HG02870 (cell line): ENCODE results near the gene SLC25A23.
A peak's percentile ranks its signal among the peaks of the same experiment; 100 is the strongest.

Experiments used
- ATAC-seq: cut with Tn5 transposase; IDR thresholded peaks from one replicate; pipeline ENCODE4 v1.9.1; 2021; ENCODE audit warnings: mild to moderate bottlenecking, moderate library complexity; ENCODE audit not compliant: unreplicated experiment

SLC25A23 gene

DNA sequence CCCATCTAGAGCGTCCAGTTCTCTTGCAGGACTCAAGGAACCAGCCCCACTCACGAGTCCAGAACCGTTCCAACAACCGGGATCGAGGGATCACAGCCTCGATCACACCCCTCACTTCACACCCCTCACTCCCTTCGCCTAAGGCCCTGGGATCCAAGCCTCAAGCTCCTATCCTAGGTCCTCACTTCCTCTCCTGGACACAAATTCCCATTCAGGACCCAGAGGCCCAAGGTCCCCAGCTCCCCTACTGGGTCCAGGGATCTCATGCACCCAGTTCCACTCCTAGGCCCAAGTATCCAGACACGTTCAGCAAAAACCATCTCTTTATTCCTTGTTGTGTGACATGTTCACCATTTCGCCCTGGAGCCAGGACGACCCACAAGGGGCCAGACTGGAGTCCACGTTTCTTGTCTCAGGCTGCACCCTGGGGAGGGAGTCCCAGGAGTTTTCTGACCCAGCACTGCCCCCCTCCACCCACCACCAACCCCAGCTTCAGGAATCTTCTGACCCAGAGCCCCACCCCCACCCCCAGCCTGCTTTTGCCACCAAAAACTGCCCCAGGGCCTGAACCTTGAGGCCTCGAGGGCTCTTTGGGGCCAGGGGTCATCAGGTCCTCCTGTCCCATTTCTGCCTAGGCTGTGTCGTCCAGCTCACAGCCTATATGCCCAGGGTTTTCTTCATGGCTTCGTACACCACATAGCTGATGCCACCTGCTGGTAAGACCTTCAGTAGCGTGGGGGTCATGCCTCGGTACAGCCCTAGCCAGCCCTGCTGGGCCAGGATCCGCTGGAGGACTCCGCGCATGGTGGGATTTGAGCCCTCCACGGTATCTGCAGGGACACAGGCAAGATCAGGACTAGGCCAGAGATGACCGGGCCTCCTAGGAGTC lies 33.6 kb downstream of the SLC25A23 start:
- ATAC-seq, result no peak

DNA sequence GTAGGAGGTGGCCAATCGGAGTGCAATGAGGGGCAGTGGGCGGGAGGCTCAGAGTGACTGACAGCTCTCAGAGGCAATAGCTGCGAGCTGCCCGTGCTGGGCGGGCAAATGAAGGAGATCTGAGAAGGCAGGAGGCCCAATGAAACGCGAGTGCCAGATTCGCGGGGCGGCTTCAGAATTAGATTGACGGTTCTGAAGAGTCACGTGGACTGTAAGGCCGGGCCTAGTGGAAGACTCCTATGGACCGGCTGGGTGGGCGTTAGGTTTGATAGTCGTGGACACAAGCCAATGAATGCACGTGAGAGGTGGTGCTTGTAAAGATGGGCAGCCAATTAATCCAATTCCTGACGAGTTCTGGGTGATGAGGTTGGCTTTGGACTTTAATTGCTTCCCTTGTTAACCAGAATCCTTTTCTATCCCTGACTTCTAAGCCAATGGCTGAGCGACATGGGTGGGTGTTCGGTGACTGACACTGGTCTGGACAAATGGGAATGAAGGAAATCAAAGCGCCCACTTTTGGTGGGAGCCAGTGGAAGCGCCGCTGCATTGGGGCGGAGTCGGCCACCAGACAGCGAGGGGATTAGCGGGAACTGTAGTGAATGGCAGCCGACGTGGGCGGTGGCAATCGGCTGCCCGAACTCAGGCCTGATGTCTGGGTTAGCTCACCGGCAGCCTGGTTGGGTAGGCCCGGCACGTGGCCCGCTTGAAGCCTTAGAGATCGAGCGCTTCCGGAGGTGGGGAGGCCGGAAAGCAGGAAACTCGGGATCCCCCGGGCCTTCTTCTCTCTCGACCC lies 34.5 kb downstream of the SLC25A23 start:
- peak; percentile 85 for ATAC-seq

DNA sequence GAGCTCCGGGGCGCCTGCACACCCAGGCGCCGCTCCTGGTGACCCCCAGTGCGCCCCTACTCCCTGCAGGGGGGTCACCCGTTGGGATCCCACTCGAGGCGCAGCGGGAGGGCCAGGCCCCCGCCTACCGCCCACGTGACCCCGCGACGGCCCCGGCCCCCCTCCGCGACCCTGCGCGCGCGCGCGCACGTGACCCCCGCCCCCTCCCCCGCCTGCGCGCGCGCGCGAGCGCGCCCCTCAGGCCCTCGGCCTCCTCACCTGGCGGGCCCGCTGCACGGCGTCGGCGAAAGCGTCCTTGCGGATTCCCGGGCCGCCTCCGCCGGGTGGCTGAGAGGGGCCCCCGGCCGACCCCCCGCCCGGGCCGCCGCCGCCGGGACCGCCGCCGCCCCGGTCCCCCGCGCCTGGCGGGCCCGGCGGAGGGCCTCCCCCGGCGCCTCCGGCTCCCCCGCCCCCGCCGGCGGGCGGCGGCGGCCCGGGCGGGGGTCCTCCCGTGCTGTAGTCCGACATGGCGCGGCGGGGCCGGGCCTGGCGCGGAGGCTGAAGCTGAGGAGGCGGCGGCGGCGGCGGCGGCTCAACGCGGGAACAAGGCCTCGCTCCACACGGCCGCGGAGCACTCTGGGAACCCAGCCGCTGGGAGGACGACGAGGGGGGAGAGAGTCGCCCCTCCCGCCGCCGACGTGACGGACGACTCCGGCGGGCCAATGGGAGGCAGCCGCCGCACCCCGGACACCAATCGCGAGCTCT lies 35.2 kb downstream of the SLC25A23 start, which contains the start of gene KHSRP:
Gene KHSRP (minus strand): TSS at position 617 of the 744 bp plus-strand sequence. CDS start 110 bp downstream, at position 507.
- ATAC-seq, result no peak

DNA sequence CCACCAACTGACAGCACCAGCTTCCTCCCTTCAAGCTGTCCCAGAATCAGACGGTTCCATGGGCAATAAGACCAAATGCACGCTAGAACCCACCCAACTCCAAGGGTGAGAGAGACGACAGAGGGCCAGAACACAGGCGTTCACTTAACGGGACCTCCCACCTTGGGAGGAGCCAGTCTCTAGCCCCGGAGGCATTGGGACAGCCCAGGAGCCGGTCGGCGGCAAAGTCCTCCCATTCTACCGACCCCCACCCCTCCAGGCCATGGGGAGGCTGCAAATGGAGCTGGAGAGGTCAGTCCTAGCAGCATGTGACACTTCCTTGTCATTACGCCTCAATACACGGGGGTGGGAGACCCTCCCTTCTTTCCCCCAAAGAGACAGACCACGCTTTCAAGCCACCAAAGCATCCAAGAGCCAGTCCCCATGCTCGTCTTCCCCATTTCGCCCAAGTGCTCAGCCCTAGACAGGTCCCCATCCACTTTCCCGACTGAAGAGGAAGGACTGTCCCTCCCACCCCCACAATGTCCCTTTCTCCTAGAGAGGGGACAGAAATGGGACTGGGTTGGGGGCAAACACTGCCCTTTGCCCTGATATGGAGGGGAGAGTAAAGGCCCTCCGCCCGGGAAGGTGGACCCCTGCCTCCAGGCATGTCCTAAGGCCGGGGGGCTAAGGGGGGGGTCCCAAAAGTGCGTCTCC lies 35.9 kb downstream of the SLC25A23 start:
- no peak for ATAC-seq

DNA sequence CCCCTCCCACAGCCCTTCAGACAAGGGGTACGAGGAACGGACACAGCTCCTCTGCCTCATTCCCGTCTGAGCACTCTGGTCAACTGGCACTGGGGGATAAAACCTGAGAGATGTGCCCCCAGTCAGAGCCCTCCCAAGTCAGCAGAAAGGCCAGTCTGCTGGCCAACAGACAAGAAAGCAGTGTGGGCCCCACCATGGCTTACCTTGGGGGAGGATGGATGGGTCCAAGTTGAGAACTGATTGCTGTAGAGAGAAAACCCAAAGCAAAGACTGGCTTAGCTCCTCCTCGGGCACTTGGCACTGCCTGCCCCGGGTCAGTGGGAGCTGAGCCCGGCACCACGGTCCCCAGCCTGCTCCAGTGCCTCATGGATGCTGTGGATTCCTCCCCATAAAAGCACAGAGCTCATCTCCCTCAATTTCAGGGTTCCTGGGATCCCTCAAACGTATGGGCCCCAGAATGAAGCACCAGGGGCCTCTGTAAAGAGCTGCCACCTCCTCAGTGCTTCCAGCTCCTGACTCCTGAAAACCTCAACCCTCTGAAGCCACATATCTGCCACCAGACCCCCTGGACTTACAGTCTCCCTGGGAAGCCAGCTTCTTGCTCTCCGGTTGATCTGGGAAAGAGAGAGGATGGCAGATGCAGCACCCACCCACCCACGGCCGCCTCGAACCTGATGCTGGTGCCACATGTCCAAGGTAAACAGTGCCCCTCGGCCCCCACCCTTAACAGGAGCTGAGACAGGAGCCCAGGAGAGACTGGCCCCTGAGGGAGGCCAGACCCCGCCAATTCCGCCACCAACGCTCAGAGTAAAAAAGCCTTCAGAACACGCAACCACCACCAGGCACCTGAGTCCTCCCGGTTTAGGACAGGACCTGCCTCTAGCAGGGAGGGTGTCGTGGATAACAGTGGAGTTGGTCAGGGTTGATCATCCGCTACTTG lies 38.2 kb downstream of the SLC25A23 start:
- ATAC-seq, result no peak

DNA sequence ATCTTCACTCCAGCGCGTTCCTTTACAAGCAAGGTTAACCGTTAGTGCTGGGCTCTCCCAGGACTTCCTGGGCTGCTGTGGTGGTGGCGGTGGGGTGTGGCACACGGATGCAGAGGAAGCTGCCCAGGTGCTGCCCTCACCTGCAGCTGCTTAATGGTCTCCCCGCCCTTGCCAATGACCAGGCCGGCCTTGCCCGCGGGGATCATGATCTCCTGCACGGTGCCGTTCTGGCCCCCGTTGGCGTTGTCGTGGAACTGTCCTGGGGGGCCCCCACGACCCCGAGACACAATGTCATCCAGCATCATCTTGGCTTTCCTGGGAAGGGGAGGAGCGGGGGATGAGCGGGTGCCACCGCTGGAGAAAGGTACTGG lies 41.0 kb downstream of the SLC25A23 start:
- ATAC-seq, result no peak

DNA sequence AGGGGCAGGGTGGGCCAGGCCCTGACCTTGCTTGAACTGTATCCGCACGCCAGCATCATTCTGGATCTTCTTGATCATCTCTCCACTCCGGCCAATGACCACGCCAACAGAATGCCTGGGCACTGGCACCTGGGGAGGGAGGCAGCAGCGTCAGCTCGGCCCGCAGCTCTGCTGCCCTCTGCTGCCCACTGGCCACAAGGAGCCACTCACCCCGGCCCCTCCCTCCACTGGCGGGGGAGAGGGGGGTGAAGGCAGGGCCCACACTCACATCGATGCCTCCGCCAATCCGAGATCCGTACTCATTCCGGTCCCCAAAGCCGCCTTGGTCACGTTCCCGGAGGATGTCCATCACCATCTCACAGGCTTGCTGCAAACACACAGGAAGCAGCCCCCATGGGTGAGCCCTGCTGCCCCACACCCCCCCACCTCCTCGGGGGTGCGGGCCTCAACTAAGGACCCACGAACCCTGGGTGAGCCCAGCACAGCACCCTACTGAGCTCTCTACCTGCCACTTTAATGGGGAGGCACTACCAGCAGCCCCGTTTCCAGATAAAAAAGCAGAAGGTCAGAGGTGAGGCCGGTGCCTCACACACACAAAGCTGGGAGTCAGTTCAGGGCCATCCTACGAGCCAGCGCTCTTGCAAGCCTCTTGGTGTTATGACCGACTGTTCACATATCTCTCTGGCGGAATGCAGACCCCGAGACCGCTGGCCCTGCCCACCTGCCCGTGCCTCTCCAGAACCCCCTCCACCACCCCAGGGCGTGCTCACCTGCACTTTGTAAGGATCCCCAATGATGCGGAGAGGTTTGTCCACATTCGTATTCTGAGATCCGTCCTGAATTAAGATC lies 41.7 kb downstream of the SLC25A23 start:
- ATAC-seq, result no peak

DNA sequence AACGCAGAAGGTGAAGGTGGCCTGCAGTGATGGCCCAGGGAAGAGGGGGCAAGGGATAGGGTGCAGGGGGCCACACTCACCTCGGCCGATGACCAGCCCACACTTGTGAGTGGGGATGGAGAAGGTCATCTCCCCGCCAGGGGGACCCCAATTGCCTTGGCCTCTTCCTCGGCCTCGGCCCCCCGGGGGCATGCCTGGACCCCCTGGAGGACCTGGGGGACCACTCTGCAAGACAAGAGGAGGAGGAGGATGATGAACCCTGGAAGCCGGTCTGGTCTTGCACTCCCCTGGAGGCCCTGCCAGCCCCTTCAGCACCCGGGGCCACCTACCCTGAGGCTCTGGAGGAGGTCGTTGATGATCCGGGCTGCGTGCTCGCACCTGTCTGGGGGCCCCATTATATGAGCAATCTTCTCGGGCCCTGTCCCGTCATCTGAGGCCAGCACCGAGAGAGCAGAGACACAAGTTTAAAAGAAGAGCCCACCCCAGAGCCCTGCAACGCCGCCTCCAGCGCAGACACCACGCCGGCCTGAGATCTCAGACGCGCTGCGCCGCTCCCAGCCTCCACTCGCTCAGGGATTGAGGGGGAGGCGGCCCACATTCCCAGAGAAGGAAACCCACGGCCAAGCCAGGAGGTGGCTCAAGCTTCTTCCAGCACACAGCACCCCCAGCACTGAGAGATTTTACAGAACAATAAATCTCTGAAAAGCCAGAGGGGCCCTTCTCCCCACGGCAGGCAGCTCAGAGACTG lies 42.8 kb downstream of the SLC25A23 start:
- ATAC-seq, result no peak

DNA sequence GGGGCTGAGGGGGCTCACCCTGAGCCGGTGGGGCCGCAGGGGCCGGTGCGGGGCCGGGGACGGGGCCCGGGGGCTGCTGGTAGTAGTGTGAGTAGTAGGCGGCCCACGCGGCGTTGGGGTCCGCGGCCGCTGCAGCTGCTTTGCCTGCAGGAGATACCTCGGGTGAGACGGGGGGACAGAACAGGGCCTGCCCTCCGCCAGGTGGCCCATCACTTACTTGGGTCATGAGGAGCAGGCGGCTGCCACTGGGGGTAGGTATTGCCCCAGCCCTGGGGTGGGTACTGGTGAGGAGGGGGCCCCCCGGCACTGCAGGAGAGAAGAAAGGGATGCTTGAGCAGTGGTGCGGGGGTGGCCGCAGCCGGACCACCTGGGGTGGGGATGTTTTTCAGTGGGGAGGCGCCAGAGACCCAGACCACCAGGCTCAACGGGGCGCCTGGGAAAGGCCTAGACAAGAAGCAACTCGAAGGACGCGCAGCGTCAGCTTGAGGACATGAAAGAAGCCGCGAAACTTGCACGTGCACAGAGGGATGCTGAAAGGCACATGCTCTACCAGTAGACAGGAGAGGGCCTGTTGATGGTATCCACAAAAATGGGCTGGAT lies 43.9 kb downstream of the SLC25A23 start:
- no peak for ATAC-seq

DNA sequence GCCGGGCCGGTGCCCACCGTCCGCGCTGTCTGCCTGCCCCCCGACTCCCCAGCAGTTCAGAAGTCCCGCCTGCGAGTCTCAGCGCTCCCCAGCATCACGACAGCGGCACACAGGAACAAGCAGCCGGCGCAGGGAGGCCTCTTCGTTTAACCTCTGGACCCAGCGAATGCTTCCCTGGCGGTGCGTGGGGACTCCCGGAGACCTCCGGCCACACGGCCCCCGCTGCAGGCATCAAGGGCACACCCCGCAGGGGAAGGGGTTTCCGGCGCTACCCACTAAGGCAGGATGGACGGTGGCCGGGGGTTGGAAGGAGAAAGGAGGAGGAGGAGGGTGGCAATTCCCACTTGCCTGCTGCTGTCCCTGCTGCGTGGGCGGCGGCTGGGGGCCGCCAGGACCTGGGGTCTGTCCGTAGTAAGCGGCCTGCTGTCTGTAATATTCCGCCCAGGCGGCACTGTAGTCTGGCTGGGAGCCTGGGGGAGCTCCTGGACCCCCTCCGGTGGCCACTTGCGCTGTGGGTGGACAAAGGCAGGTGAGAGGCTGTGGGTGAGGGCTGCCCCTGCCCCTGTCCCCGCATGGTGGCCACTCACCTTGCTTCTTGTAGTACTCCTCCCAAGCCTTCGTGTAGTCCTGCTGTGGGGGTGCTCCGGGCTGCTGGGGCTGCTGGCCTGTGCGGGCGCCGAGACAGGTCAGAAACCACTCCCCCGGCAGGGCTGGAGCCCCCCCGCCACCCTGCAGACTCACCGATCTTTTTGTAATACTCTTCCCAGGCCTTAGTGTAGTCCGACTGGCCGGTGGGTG lies 44.6 kb downstream of the SLC25A23 start:
- no peak for ATAC-seq

DNA sequence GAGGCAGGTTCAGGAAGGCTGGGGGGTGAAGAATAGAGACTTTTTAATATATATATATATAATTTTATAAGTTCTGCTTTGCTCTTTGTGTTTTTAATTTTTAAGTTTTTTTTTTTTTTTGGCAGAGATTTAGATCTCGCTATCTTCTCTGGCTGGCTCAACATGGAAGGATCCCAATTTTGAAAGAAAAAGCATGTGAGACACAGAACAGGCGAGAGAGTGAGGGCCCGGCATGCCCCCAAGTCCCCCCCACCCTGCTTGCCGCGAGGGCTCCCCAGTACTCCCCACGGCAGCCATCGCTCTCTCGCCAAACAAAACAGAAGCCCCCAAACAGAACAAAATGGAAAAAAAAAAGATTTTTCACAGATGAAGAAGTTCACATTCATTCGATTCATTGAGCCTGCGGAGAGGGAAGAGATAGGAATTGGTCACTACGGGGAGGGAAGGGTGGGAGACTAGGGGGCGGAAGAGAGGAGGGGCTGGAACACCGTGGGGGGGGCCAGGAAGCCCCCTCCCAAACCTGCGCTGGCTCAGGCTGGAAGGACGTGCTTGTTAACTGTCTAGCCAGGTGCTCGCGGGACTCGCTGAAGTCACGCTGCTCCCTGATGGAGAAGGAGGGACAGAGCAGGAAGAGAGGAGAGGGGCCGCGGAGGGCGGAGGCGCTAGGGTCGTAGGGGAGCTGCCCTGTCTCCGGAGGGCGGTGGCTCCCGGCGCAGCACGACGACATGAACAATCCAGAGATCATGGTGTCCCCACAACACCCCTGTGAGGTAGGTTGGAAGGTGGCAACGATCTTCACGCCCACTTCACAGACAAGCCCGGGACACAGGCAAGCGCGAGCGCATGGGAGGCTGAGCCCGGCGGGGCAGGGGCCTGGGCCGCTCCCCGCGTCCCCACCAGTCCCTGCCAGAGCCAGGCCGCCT lies 45.6 kb downstream of the SLC25A23 start:
- no peak for ATAC-seq

DNA sequence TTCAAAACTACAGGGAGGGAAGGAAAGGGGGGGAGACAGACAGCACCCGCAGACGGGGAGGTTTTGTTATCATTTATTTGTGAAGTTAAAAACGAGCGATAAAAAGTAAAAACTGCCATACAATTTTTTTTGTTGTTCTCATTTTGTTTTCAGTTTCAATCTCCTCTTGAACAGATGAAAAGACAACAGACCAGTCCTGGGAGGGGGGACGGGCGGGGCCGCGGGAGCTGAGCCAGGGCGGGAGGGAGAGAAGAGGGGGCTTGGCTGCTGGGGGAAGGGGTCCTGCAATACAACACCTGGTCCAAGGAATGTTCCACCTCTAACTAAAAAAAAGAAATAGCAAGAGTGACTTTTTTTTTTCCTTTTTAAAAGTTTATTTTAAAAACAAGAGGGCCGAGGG lies 46.3 kb downstream of the SLC25A23 start:
- no peak for ATAC-seq

DNA sequence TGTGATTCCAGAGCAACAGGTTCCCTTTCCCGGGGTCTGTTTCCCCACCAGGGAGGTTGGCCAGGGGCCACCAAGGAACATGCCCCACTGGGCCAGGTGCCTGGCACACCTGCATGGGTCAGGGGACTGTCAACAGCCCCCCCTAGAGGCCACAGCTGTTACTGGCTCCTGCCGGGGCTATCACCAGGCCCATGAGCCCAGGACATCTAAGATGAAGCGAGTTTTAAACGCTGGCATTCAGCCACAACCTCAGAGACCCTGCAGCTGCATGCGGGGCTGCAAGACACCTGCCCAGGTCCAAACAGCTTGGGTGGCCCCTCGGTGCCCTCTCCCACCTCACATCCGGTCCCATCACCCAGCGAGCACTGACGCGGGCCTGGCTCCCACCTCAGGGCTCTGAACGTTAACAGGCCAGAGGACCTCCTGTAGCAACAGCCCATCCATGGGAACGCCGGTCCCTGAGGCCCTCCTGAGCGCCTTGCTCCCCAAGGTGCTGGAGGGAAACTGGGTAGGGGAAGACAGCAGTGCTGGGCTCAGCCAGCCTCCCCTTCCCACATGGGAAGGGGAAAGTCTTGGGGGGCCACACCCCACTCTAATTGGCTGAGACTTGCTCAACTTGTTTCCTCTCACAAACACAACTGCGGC lies 47.0 kb downstream of the SLC25A23 start:
- no peak for ATAC-seq

DNA sequence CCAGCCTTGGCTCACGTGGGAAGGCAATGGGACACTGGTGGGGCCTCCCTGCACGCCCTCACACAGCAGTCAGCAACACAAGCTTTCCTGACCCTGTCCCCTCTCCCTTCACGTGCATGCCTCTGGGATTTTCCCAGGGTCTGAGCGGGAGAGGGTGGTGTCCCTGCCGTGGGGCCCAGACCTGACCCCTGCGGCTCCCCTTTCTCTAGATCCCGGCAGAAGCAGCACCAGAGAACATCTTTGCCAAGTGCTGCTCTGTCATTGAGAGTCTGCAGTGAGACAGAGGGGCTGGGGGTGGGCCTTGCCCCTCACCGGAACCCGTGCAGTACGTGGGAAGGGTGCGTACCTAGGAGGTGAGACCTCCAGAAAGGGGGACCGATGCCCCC lies 47.5 kb downstream of the SLC25A23 start:
- no peak for ATAC-seq

DNA sequence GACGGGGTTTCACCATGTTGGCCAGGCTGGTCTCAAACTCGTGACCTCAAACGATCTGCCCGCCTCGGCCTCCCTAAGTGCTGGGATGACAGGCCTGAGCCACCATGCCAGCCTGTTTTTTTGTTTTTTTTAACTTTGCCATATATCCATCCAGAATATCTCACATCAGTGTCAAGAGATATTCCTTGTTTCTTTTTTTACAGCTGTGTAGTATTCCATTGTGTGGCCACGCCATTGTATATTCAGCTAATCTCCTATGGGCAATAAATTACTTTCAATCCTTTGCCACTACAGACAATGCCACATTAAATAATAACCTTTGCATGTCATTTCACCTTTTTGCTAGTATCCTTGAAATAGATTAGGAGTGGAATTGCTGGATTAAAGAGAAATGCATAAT lies 50.2 kb downstream of the SLC25A23 start:
- no peak for ATAC-seq
